Measurements from ENCODE around the gene RXFP2. TPM values are rescaled to one million over a fixed set of nuclear protein-coding genes. Genes with fewer than 3 reads are reported as not detected.
A peak's percentile ranks its signal among the peaks of the same experiment; 100 is the strongest.

Gene RXFP2
- total RNA-seq, 4 donors from 2014 or later = not detected

GRCh38 chr13:31835932-31836331, 96.6 kb downstream of the RXFP2 start:
- Histone ChIP-seq H3K4me1 (no peaks in the 10 kb centered on the region), H3K9me3 (no peaks in the 10 kb centered on the region), H3K27me3 (no peaks in the 10 kb centered on the region), H3K4me3 (no peak overlapping the region), H3K27ac (no peak overlapping the region), H3K36me3 (no peaks in the 10 kb centered on the region)
- no peak for TF ChIP-seq POLR2A (IDR thresholded peaks at IDR 0.05)
- no peak for DNase-seq

DNA sequence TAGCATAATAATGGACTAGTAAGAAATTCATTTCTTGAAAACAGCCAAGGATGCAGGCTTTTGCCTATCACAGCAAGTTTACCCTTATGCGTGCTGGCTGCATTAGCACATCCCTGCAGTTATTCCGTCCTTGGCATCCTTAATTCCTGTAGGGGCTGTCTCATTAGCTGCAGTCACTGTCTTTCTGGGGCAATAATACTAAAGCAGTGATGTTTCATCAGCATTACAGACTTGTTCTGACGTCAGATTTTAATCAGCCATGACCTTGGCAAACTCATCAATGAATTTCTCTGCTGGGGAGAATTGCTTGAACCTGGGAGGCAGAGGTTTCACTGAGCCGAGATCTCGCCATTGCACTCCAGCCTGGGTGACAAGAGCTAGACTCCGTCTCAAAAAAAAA, 103.7 kb downstream of the RXFP2 start:
- H3K27me3 ChIP-seq = no peaks in the 10 kb centered on the region
- no peak for DNase-seq
- peaks cover 0 to 7% (median 0%) of the 10 kb centered on the region in 4 donors for H3K4me1 ChIP-seq
- no peaks in the 10 kb centered on the region for H3K9me3 ChIP-seq
- no peak overlapping the region for H3K4me3 ChIP-seq
- H3K27ac ChIP-seq = no peak overlapping the region
- TF ChIP-seq POLR2A (IDR thresholded peaks at IDR 0.05) (no peak), CTCF (IDR thresholded peaks at IDR 0.05) (no peak)
- H3K36me3 ChIP-seq = no peaks in the 10 kb centered on the region

- Histone ChIP-seq H3K27me3 (no peaks in the 10 kb centered on the region), H3K9me3 (no peaks in the 10 kb centered on the region), H3K4me1 (peaks cover 0 to 7% (median 0%) of the 10 kb centered on the region in 4 donors), H3K4me3 (peak overlapping the region; percentile 54 to 84 (median 68)), H3K27ac (peak overlapping the region in 2 of 4 donors; percentile 57 to 64), H3K36me3 (no peaks in the 10 kb centered on the region)
- DNase-seq = peak; percentile 44 to 87 (median 87)
- TF ChIP-seq CTCF (IDR thresholded peaks at IDR 0.05) (no peak), POLR2A (IDR thresholded peaks at IDR 0.05) (no peak)
Observed at GRCh38 chr13:31846182-31846938, 107.0 kb downstream of the RXFP2 start.

- no peaks in the 10 kb centered on the region for H3K36me3 ChIP-seq
- peaks cover 0 to 7% (median 0%) of the 10 kb centered on the region in 4 donors for H3K4me1 ChIP-seq
- H3K4me3 ChIP-seq = peak overlapping the region; percentile 54 to 84 (median 68)
- H3K9me3 ChIP-seq = no peaks in the 10 kb centered on the region
- no peak for DNase-seq
- H3K27me3 ChIP-seq = no peaks in the 10 kb centered on the region
- peak overlapping the region in 2 of 4 donors; percentile 57 to 64 for H3K27ac ChIP-seq
- TF ChIP-seq POLR2A (IDR thresholded peaks at IDR 0.05) (no peak), CTCF (IDR thresholded peaks at IDR 0.05) (no peak)
Observed at GRCh38 chr13:31846961-31847752, 107.8 kb downstream of the RXFP2 start.

GRCh38 chr13:31848621-31849020, 109.3 kb downstream of the RXFP2 start:
- Histone ChIP-seq H3K36me3 (no peaks in the 10 kb centered on the region), H3K4me3 (no peak overlapping the region), H3K27ac (no peak overlapping the region), H3K9me3 (no peaks in the 10 kb centered on the region), H3K4me1 (peaks cover 0 to 7% (median 0%) of the 10 kb centered on the region in 4 donors), H3K27me3 (no peaks in the 10 kb centered on the region)
- TF ChIP-seq CTCF (IDR thresholded peaks at IDR 0.05) (no peak), POLR2A (IDR thresholded peaks at IDR 0.05) (no peak)
- DNase-seq = no peak

- no peak overlapping the region for H3K4me3 ChIP-seq
- H3K36me3 ChIP-seq = no peaks in the 10 kb centered on the region
- no peak for TF ChIP-seq CTCF (IDR thresholded peaks at IDR 0.05)
- TF ChIP-seq POLR2A (IDR thresholded peaks at IDR 0.05) = no peak
- DNase-seq = no peak
- H3K9me3 ChIP-seq = no peaks in the 10 kb centered on the region
- no peaks in the 10 kb centered on the region for H3K27me3 ChIP-seq
- H3K27ac ChIP-seq = no peak overlapping the region
- H3K4me1 ChIP-seq = peaks cover 0 to 7% (median 0%) of the 10 kb centered on the region in 4 donors
Observed at GRCh38 chr13:31849206-31849605, 109.9 kb downstream of the RXFP2 start.
